Measurements from ENCODE around the gene DGKH.

Gene DGKH

GRCh38 chr13:42125046-42125445, 76.6 kb downstream of the DGKH start:
- Histone ChIP-seq H3K27me3 (ENCODE audit: insufficient read depth, low read length, poor library complexity, severe bottlenecking) (no peaks in the 10 kb centered on the region), H4K20me1 (ENCODE audit: insufficient read depth, low read length, poor library complexity, severe bottlenecking) (no peaks in the 10 kb centered on the region), H3K79me2 (ENCODE audit: insufficient read depth, low read length) (no peaks in the 10 kb centered on the region), H3K9me3 (ENCODE audit: insufficient read depth, low read depth, low read length) (no peaks in the 10 kb centered on the region), H2AFZ (ENCODE audit: low read length) (no peak overlapping the region), H3K4me3 (ENCODE audit: low read length, poor library complexity, severe bottlenecking) (no peak overlapping the region), H3K9ac (ENCODE audit: low read depth, low read length, poor library complexity, severe bottlenecking) (no peak overlapping the region), H3K4me2 (ENCODE audit: low read depth, low read length, poor library complexity, severe bottlenecking) (no peak overlapping the region), H3K4me1 (ENCODE audit: insufficient read depth, low read length, poor library complexity, severe bottlenecking) (peaks cover 8% of the 10 kb centered on the region), H3F3A (ENCODE audit: low read depth) (no peaks in the 10 kb centered on the region), H3K36me3 (ENCODE audit: insufficient read depth, low read length) (peaks cover 28% of the 10 kb centered on the region; the same call in 1 of the 2 replicates), H3K9me2 (replicated peaks; ENCODE audit: low read depth, low read length) (no peaks in the 10 kb centered on the region)
- TF ChIP-seq, protein P1, sequence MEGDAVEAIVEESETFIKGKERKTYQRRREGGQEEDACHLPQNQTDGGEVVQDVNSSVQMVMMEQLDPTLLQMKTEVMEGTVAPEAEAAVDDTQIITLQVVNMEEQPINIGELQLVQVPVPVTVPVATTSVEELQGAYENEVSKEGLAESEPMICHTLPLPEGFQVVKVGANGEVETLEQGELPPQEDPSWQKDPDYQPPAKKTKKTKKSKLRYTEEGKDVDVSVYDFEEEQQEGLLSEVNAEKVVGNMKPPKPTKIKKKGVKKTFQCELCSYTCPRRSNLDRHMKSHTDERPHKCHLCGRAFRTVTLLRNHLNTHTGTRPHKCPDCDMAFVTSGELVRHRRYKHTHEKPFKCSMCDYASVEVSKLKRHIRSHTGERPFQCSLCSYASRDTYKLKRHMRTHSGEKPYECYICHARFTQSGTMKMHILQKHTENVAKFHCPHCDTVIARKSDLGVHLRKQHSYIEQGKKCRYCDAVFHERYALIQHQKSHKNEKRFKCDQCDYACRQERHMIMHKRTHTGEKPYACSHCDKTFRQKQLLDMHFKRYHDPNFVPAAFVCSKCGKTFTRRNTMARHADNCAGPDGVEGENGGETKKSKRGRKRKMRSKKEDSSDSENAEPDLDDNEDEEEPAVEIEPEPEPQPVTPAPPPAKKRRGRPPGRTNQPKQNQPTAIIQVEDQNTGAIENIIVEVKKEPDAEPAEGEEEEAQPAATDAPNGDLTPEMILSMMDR (conservative IDR thresholded peaks at IDR 0.05; ENCODE audit: low read length) = no peak
- no peak for TF ChIP-seq EZH2phosphoT487 (IDR thresholded peaks at IDR 0.05; ENCODE audit: borderline replicate concordance)

DNA sequence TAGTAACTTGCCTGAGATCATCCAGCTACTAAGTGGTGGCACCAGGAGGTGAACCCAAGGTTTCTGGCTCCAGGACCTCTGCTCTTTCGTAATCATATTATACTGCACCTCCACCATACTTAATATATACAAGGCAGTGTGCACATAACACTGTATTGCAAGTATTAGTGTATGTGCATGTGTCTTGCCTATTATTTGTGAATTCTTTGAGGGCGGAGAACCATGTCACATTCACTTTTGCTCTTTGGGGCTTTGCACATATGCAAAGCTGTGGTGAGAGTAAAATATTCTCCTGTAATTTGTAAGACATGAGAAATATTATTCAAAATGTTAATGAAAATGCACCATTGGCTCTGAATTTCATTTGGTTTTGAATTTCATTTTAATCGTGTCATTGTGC, 78.6 kb downstream of the DGKH start:
- Histone ChIP-seq H4K20me1 (ENCODE audit: insufficient read depth, low read length, poor library complexity, severe bottlenecking) (no peaks in the 10 kb centered on the region), H3K27me3 (ENCODE audit: insufficient read depth, low read length, poor library complexity, severe bottlenecking) (no peaks in the 10 kb centered on the region), H2AFZ (ENCODE audit: low read length) (no peak overlapping the region), H3K36me3 (ENCODE audit: insufficient read depth, low read length) (peaks cover 38% of the 10 kb centered on the region; the same call in 1 of the 2 replicates), H3K4me3 (ENCODE audit: low read length, poor library complexity, severe bottlenecking) (no peak overlapping the region), H3F3A (ENCODE audit: low read depth) (no peaks in the 10 kb centered on the region), H3K79me2 (ENCODE audit: insufficient read depth, low read length) (no peaks in the 10 kb centered on the region), H3K9me3 (ENCODE audit: insufficient read depth, low read depth, low read length) (no peaks in the 10 kb centered on the region), H3K4me1 (ENCODE audit: insufficient read depth, low read length, poor library complexity, severe bottlenecking) (no peaks in the 10 kb centered on the region), H3K9ac (ENCODE audit: low read depth, low read length, poor library complexity, severe bottlenecking) (no peak overlapping the region), H3K9me2 (replicated peaks; ENCODE audit: low read depth, low read length) (no peaks in the 10 kb centered on the region), H3K4me2 (ENCODE audit: low read depth, low read length, poor library complexity, severe bottlenecking) (no peak overlapping the region)
- TF ChIP-seq, protein P1 (conservative IDR thresholded peaks at IDR 0.05; ENCODE audit: low read length) = no peak
- TF ChIP-seq EZH2phosphoT487 (IDR thresholded peaks at IDR 0.05; ENCODE audit: borderline replicate concordance) = no peak

DNA sequence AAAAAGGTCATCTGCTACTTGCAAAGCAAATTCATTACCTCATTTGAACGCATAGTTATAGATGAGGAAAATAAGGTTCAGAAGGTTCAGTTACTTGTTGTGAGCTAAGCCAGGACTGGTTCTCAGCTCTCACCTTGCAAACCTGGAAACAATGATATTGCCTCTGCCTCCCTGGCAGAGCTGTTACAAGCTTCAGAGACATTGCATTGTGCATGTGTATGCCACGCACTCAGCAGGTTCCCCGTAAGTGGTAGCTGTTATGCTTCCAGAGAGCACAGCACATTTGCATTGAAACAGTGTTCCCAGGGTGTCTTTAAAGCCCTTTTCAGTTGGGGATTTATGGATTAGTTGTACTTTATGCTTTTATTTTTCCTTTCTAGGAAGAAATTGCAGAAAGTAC, 80.6 kb downstream of the DGKH start:
- no peak overlapping the region for H3K4me2 ChIP-seq (ENCODE audit: low read depth, low read length, poor library complexity, severe bottlenecking)
- H3K9ac ChIP-seq (ENCODE audit: low read depth, low read length, poor library complexity, severe bottlenecking) = no peak overlapping the region
- H3K27me3 ChIP-seq (ENCODE audit: insufficient read depth, low read length, poor library complexity, severe bottlenecking) = no peaks in the 10 kb centered on the region
- H3F3A ChIP-seq (ENCODE audit: low read depth) = no peaks in the 10 kb centered on the region
- no peaks in the 10 kb centered on the region for H3K4me1 ChIP-seq (ENCODE audit: insufficient read depth, low read length, poor library complexity, severe bottlenecking)
- no peaks in the 10 kb centered on the region for H3K9me2 ChIP-seq (replicated peaks; ENCODE audit: low read depth, low read length)
- no peak for TF ChIP-seq EZH2phosphoT487 (IDR thresholded peaks at IDR 0.05; ENCODE audit: borderline replicate concordance)
- TF ChIP-seq, protein P1 (conservative IDR thresholded peaks at IDR 0.05; ENCODE audit: low read length) = no peak
- H4K20me1 ChIP-seq (ENCODE audit: insufficient read depth, low read length, poor library complexity, severe bottlenecking) = no peaks in the 10 kb centered on the region
- no peak overlapping the region for H3K4me3 ChIP-seq (ENCODE audit: low read length, poor library complexity, severe bottlenecking)
- no peak overlapping the region for H2AFZ ChIP-seq (ENCODE audit: low read length)
- H3K79me2 ChIP-seq (ENCODE audit: insufficient read depth, low read length) = no peaks in the 10 kb centered on the region
- peaks cover 38% of the 10 kb centered on the region; the same call in 1 of the 2 replicates for H3K36me3 ChIP-seq (ENCODE audit: insufficient read depth, low read length)
- no peaks in the 10 kb centered on the region for H3K9me3 ChIP-seq (ENCODE audit: insufficient read depth, low read depth, low read length)
